Epithelial cell of proximal tubule (primary cell): ENCODE results near the gene FNIP2. TPM values are rescaled to one million over a fixed set of nuclear protein-coding genes. Genes with fewer than 3 reads are reported as not detected.

Experiments
- DNase-seq: peaks from one replicate; pipeline ENCODE4 v3.0.0-alpha.2; 2011; ENCODE audit warnings: low read depth
- H3K4me3 ChIP-seq: 2 replicates; pipeline ENCODE4 v1.5.1; 2011; ENCODE audit warnings: low read depth, mild to moderate bottlenecking, low read length
- total RNA-seq: library from RNA; depleted of rRNA; stranded (reverse); fragments of >200 nt; gene quantifications from 2 replicates; pipeline ENCODE4 v1.2.3, GENCODE V29; 2015
- TF ChIP-seq, protein P1 (sequence below): conservative IDR thresholded peaks from 2 replicates; pipeline ENCODE4 v1.5.1; 2012; ENCODE audit warnings: low read depth, mild to moderate bottlenecking, low read length

Gene FNIP2
- total RNA-seq, 1 donor from 2014 or later: 16.2 TPM

DNA sequence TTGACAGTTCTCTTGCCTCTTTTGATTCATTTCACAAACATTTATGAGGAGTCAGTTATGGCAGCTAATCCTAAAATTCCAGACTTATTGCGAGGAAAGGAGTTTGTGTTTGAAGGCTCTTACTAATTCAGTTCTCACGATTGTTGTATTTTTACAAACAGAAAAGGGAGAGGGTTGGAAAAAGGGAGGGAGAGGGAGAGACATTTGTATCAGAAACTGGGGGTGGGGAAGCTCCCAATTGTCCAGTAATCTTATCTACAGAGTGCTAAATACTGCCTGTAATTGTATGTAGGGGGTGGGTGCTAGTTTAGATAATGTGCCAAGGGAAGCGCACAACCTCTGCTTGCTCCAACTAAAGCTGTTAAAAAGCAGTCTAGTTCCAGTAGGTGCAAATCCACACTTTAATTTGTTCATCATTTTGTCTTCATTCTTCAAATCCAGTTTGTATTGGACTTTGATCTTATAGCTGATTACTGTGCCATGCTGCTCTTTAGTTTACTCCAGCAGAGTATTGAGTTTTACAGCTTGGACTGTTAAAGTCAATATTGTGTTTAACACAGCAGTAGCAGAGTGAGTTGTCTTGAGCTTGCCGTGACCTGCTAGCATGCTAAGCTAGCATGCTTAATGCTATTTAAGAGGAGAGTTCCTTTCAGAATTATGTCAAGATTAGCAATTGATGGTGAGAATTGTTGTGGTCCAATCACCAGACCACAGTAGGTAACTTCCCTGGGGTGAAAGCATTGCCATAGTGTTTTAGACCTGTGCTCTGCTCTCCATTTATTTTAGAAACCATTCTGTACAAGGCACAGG is 13.9 kb downstream of the FNIP2 start:
- no peak overlapping the region for H3K4me3 ChIP-seq
- no peak for DNase-seq
- TF ChIP-seq, protein P1, sequence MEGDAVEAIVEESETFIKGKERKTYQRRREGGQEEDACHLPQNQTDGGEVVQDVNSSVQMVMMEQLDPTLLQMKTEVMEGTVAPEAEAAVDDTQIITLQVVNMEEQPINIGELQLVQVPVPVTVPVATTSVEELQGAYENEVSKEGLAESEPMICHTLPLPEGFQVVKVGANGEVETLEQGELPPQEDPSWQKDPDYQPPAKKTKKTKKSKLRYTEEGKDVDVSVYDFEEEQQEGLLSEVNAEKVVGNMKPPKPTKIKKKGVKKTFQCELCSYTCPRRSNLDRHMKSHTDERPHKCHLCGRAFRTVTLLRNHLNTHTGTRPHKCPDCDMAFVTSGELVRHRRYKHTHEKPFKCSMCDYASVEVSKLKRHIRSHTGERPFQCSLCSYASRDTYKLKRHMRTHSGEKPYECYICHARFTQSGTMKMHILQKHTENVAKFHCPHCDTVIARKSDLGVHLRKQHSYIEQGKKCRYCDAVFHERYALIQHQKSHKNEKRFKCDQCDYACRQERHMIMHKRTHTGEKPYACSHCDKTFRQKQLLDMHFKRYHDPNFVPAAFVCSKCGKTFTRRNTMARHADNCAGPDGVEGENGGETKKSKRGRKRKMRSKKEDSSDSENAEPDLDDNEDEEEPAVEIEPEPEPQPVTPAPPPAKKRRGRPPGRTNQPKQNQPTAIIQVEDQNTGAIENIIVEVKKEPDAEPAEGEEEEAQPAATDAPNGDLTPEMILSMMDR: no peak

DNA sequence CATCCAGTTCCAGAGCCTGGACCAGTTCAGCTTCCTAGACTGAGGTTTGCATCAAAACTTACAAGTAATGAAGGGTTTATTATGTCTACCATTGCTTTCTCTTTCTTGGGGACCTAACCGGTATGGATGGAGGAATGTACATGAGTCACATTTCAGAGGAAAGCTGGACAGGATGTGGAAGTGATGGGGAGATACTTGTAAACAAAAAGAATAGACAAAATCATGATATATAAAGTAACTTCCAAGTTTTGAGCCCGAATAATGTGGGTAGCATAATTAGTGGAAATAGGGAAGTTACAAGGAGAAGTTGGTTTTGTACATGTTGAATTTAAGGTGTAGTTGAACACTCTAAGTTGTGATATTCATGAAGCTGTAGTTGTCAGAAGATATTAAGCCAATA is 15.0 kb downstream of the FNIP2 start:
- TF ChIP-seq, protein P1: no peak
- no peak overlapping the region for H3K4me3 ChIP-seq
- no peak for DNase-seq

DNA sequence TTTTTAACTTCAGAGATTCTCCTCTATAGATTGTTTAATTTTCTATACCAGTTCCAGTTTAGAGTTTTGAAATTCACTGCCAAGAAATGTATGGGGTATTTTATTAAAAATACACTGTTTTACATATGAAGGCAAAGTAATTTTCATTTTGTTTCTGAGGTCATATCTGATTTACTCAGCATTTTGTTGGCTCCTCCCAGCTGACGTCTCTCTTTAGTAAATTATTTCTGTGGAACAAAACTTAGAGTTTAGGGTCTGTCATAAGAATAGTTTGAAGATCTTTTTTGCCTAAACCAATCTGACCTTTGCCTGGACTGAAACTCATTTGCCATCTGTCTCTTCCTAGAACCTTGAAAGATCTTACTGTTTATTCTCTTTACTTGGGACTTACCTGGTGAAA is 16.9 kb downstream of the FNIP2 start:
- no peak for DNase-seq
- no peak overlapping the region for H3K4me3 ChIP-seq
- TF ChIP-seq, protein P1: no peak

DNA sequence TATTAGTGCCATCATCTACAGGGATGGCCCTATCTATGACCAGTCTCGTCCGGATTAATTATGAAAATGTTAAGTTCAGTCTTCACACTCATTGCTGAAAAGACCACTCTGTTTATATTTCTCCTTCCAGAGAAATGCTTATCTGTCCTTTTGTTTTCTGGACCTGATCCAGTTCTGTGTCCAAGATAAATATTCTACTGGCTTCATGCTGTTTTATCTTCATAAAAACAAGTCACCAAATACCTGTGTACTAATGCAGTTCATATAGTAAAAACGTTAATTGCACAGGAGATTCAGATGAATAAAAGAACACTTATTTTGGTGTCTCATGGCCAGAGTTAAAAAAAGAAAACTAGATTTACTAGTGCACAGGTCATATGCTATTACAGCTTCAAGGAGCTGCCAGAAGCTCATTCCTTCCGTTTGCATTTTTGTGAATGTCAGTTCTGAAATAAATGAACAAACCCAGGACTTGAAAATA is 17.3 kb downstream of the FNIP2 start:
- TF ChIP-seq, protein P1: no peak
- no peak for DNase-seq

DNA sequence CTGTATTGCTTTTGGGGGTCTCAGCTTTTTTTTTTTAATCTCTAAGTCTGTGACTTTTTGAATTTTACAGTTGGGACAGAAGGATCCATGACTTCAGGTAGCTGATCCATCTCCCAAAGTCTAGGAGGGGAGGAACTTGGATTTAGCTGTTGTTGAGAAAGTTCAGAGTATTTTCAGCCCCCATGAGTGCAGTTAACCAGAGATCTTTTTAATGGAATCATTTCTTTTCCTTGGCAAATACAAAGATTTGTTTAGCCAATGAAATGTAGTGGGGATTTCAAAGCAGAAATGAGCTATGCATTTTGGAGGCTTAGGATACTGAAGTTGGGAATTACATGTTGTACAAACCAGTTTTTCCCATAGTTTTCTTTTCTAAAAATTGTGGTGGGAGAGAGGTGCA is 18.1 kb downstream of the FNIP2 start:
- TF ChIP-seq, protein P1: no peak
- DNase-seq: no peak

More for the DNA sequence above, 17.3 kb downstream of the FNIP2 start:
- no peak overlapping the region for H3K4me3 ChIP-seq

DNA sequence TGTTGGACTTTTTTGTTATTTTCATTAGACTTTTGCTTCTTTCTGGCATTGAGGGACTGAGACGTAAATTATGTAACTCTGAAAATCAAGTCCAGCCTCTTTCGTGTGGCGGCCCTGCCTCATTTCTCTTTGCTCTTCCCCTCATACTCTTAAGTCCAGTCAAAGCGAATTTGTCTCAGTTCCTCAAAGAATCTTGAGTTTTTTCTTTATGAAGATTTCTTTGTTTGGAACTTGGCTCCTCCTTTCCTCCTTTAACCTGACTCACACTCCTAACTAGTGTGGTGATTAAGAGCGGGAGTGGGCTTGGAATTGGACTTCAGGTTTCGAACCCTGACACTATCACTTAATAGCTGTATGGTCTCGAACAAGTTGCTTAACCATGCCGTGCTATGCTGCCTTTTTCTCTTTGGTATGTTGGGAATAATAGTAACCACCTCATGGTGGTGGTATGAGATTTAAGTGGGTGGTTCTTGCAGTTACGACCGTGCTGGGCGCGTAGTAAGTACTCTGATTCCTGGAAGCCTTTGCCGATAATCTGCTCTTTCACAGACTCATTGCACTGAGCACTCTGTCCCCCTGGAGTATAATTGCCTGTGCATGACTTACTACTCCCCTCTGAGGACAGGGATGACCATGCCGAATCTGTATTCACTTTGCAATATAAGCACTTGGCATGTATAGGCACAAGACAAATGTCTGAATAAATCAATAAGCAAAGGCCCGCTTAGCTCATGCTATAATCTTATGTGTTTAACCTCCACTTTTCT is 19.1 kb downstream of the FNIP2 start:
- no peak overlapping the region for H3K4me3 ChIP-seq
- DNase-seq: no peak
- TF ChIP-seq, protein P1: no peak

More for the DNA sequence above, 18.1 kb downstream of the FNIP2 start:
- no peak overlapping the region for H3K4me3 ChIP-seq
